ENCODE measurements around the gene UNK. TPM values are rescaled to one million over a fixed set of nuclear protein-coding genes. Genes with fewer than 3 reads are reported as not detected.

The UNK gene
- total RNA-seq, 1 donor from 2014 or later: 16.7 TPM

- Histone ChIP-seq H3K27me3 (ENCODE audit: insufficient read depth, low read length) (no peaks in the 10 kb centered on the region), H3K4me1 (ENCODE audit: insufficient read depth, low read length) (peaks cover 2% of the 10 kb centered on the region), H2AFZ (ENCODE audit: low read depth, low read length) (no peak overlapping the region), H3K4me2 (ENCODE audit: low read length) (no peak overlapping the region), H3K27ac (ENCODE audit: low read depth, low read length) (no peak overlapping the region), H4K20me1 (ENCODE audit: insufficient read depth, low read length) (peaks cover 3% of the 10 kb centered on the region), H3K4me3 (ENCODE audit: insufficient read depth, low read depth, low read length) (no peak overlapping the region), H3K79me2 (ENCODE audit: insufficient read depth, low read length) (no peaks in the 10 kb centered on the region), H3K9me3 (ENCODE audit: insufficient read depth, low read depth, low read length) (no peaks in the 10 kb centered on the region), H3K36me3 (ENCODE audit: insufficient read depth, low read length) (peaks cover 8% of the 10 kb centered on the region), H3K9ac (ENCODE audit: low read length) (no peak overlapping the region)
- no peaks in the 10 kb centered on the region for H3K9me3 Mint-ChIP-seq (ENCODE audit: unreplicated experiment)
- H3K4me3 Mint-ChIP-seq (ENCODE audit: unreplicated experiment): no peak overlapping the region
- FAIRE-seq (no peak), DNase-seq (ENCODE audit: low read depth) (no peak)
- H3K27ac Mint-ChIP-seq (ENCODE audit: unreplicated experiment): no peak overlapping the region
- no peaks in the 10 kb centered on the region for H3K27me3 Mint-ChIP-seq (ENCODE audit: low read depth, unreplicated experiment)
- H3K4me1 Mint-ChIP-seq (ENCODE audit: low read depth, unreplicated experiment): peaks cover under 1% of the 10 kb centered on the region
- TF ChIP-seq CTCF (IDR thresholded peaks at IDR 0.05; ENCODE audit: insufficient read depth, low read depth, low read length): no peak
- TF ChIP-seq EZH2 (IDR thresholded peaks at IDR 0.05; ENCODE audit: insufficient read depth, low read length): no peak
- peaks cover 15% of the 10 kb centered on the region for H3K36me3 Mint-ChIP-seq (ENCODE audit: low read depth, unreplicated experiment)
Measured at GRCh38 chr17:75820094-75821080, 35.8 kb downstream of the UNK start.

GRCh38 chr17:75821552-75821951 is 36.9 kb downstream of the UNK start:
- no peak overlapping the region for H3K9ac ChIP-seq (ENCODE audit: low read length)
- Mint-ChIP-seq H3K27me3 (ENCODE audit: low read depth, unreplicated experiment) (no peaks in the 10 kb centered on the region), H3K27ac (ENCODE audit: unreplicated experiment) (no peak overlapping the region), H3K36me3 (ENCODE audit: low read depth, unreplicated experiment) (peaks cover 17% of the 10 kb centered on the region), H3K4me1 (ENCODE audit: low read depth, unreplicated experiment) (no peaks in the 10 kb centered on the region), H3K4me3 (ENCODE audit: unreplicated experiment) (no peak overlapping the region), H3K9me3 (ENCODE audit: unreplicated experiment) (no peaks in the 10 kb centered on the region)
- TF ChIP-seq EZH2 (IDR thresholded peaks at IDR 0.05; ENCODE audit: insufficient read depth, low read length) (no peak), CTCF (IDR thresholded peaks at IDR 0.05; ENCODE audit: insufficient read depth, low read depth, low read length) (no peak)
- no peaks in the 10 kb centered on the region for H3K27me3 ChIP-seq (ENCODE audit: insufficient read depth, low read length)
- H3K4me1 ChIP-seq (ENCODE audit: insufficient read depth, low read length): no peaks in the 10 kb centered on the region
- no peak overlapping the region for H3K4me2 ChIP-seq (ENCODE audit: low read length)
- H2AFZ ChIP-seq (ENCODE audit: low read depth, low read length): no peak overlapping the region
- H4K20me1 ChIP-seq (ENCODE audit: insufficient read depth, low read length): peaks cover 3% of the 10 kb centered on the region
- no peaks in the 10 kb centered on the region for H3K9me3 ChIP-seq (ENCODE audit: insufficient read depth, low read depth, low read length)
- DNase-seq (ENCODE audit: low read depth) (no peak), FAIRE-seq (no peak)
- peaks cover 4% of the 10 kb centered on the region for H3K36me3 ChIP-seq (ENCODE audit: insufficient read depth, low read length)
- no peak overlapping the region for H3K4me3 ChIP-seq (ENCODE audit: insufficient read depth, low read depth, low read length)
- no peaks in the 10 kb centered on the region for H3K79me2 ChIP-seq (ENCODE audit: insufficient read depth, low read length)
- H3K27ac ChIP-seq (ENCODE audit: low read depth, low read length): no peak overlapping the region

Data from astrocyte (in vitro differentiated cells and primary cell).